ENCODE results near the gene CD8B. TPM values are rescaled to one million over a fixed set of nuclear protein-coding genes. Genes with fewer than 3 reads are reported as not detected.

The CD8B gene
- total and polyA plus RNA-seq, 2 of the 8 experiments (the other 6 are each of a cell fraction or from before 2014, with no cell fraction given) = 0.35 to 0.63 TPM

DNA sequence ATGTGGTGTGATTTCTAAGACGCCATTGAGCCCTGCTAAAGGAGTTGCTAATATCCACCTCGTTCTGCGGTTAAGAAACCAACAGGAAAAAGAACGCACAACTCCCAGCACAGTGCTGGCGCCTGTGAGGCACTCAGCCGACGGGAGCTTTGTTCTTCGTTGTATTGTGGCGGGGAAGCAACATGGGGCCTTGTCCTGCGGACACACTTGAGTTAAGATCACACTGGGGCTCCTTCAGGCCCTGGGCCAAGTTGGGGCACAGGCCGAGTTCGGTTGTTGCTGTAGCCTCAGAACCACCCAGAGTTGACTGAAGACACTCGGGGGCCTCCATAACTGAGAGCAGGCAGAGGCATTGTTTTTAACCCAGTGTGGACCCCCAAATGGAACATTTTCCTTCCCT, 40.4 kb downstream of the CD8B start:
- no peak overlapping the region for H2BK120ac ChIP-seq (replicated peaks; ENCODE audit: low read depth, low read length)
- no peak overlapping the region for H3K27ac ChIP-seq (ENCODE audit: low read depth, low read length)
- 87% methylated on average over 13 of the region's 13 CpGs; no CpG with 5 or more reads in 1 of the 2 experiments for WGBS, 2 experiments (ENCODE audit: extremely low coverage in 1 of 2, insufficient coverage in 1 of 2, insufficient read length in 1 of 2, insufficient replicate concordance in 2 of 2, low coverage in 1 of 2, low lambda C conversion rate in 2 of 2, missing lambda C conversion rate in 1 of 2)
- H2BK5ac ChIP-seq (ENCODE audit: low read depth, low read length) = no peak overlapping the region
- no peak overlapping the region for H4K5ac ChIP-seq (ENCODE audit: insufficient read length, low read depth, low read length)
- no peaks in the 10 kb centered on the region for H3K9me3 ChIP-seq (ENCODE audit: insufficient read depth in 2 of 2, low read depth in 1 of 2, low read length in 1 of 2)
- no peak overlapping the region for H4K91ac ChIP-seq (replicated peaks; ENCODE audit: insufficient read length, low read length)
- H3K4ac ChIP-seq (replicated peaks; ENCODE audit: insufficient read length, low read depth, low read length) = no peak overlapping the region
- H3K36me3 ChIP-seq (ENCODE audit: control insufficient read depth in 2 of 4, insufficient read depth in 4 of 4, low read length in 3 of 4) = no peaks in the 10 kb centered on the region
- no peaks in the 10 kb centered on the region; the same call in 1 of the 2 replicates for H3K23me2 ChIP-seq (ENCODE audit: low read depth, low read length)
- DNase-seq (ENCODE audit: low read depth in 1 of 2, low spot score in 2 of 2) (no peak), FAIRE-seq (no peak)
- no peak overlapping the region for H3K23ac ChIP-seq (ENCODE audit: insufficient read length)
- no peaks in the 10 kb centered on the region; a peak in 1 of 4 replicates for H3K79me2 ChIP-seq (ENCODE audit: control insufficient read depth in 1 of 2, insufficient read depth in 2 of 2, low read length in 2 of 2)
- H3K4me2 ChIP-seq (ENCODE audit: insufficient read depth in 1 of 2, low read depth in 2 of 2, low read length in 2 of 2) = no peak overlapping the region
- no peak overlapping the region for H3K9ac ChIP-seq (replicated peaks in 1 of 4; ENCODE audit: extremely low read depth in 1 of 4, low read depth in 3 of 4, low read length in 3 of 4)
- no peaks in the 10 kb centered on the region for H4K20me1 ChIP-seq (replicated peaks in 1 of 2; ENCODE audit: control insufficient read depth in 1 of 2, insufficient read depth in 2 of 2, low read length in 2 of 2)
- ChIA-PET CTCF (ENCODE audit: partially characterized antibody) (no interaction called here), POLR2A (ENCODE audit: partially characterized antibody) (no interaction called here)
- H3K4me1 ChIP-seq (replicated peaks in 1 of 4; ENCODE audit: control insufficient read depth in 3 of 4, insufficient read depth in 4 of 4, low read length in 3 of 4) = peaks cover 0 to 3% (median 0%) of the 10 kb centered on the region in 4 experiments; a peak in 1 of 7 replicates
- H4K8ac ChIP-seq (ENCODE audit: extremely low read depth, insufficient read depth, low read length) = 0 out of 2 replicates have a peak overlapping the region, but pooled peaks have one; percentile 16
- H2BK12ac ChIP-seq (ENCODE audit: low read depth, low read length) = no peak overlapping the region
- no peak overlapping the region for H2AK5ac ChIP-seq (ENCODE audit: low read depth, low read length)
- no peak overlapping the region for H3K18ac ChIP-seq (ENCODE audit: extremely low read depth, low read length)
- no peak overlapping the region for H2BK20ac ChIP-seq (ENCODE audit: low read length)
- no peak overlapping the region for H3K56ac ChIP-seq (replicated peaks; ENCODE audit: insufficient read length, low read depth, low read length)
- H3K27me3 ChIP-seq (replicated peaks in 1 of 4; ENCODE audit: control insufficient read depth in 3 of 4, extremely low read depth in 1 of 4, insufficient read depth in 3 of 4, low read length in 3 of 4) = no peaks in the 10 kb centered on the region
- no peak overlapping the region for H3K4me3 ChIP-seq (ENCODE audit: extremely low read depth in 1 of 4, insufficient read depth in 2 of 4, low read depth in 3 of 4, low read length in 4 of 4)
- H3K14ac ChIP-seq (ENCODE audit: insufficient read length) = no peak overlapping the region
- no peak overlapping the region for H2BK15ac ChIP-seq (ENCODE audit: low read length)
- H3K79me1 ChIP-seq (ENCODE audit: low read depth, low read length) = no peaks in the 10 kb centered on the region
- H2AFZ ChIP-seq (ENCODE audit: low read length) = peak overlapping the region; percentile 48; the same call in 1 of the 2 replicates
- TF ChIP-seq TEAD4 (IDR thresholded peaks at IDR 0.05; ENCODE audit: low read depth, low read length) (no peak), TAF7 (optimal IDR thresholded peaks at IDR 0.05; ENCODE audit: borderline replicate concordance, low read depth, low read length) (no peak), NANOG (IDR thresholded peaks at IDR 0.05; ENCODE audit: insufficient read depth, low read depth, low read length, poor library complexity, severe bottlenecking) (no peak), RXRA (IDR thresholded peaks at IDR 0.05; ENCODE audit: insufficient read depth, low read depth, low read length) (no peak), POLR2AphosphoS5 (IDR thresholded peaks at IDR 0.05; ENCODE audit: low read depth, low read length) (no peak), CEBPB (IDR thresholded peaks at IDR 0.05; ENCODE audit: low read depth, low read length) (no peak)

Data from H1 (cell line).